K562 (cell line): ENCODE data around the gene SOWAHA.

Experiments used
- SNAPC5 ChIP-seq: fragments of 250-450 bp; sonication (Bioruptor Pico); IDR thresholded peaks from 2 replicates; pipeline ENCODE4 v1.8.0; 2021; ENCODE audit warnings: moderate library complexity, mild to moderate bottlenecking, inconsistent platforms
- ZNF217 ChIP-seq: sonication (generic); formaldehyde crosslinking; IDR thresholded peaks from 2 replicates; pipeline ENCODE4 v1.8.0; 2022; ENCODE audit warnings: mild to moderate bottlenecking, missing genetic modification reagents
- ZNF23 ChIP-seq: fragments of 250-450 bp; sonication (Bioruptor Pico); IDR thresholded peaks from 2 replicates; pipeline ENCODE4 v1.4.0; 2020; ENCODE audit warnings: mild to moderate bottlenecking

GRCh38 chr5:132830436-132831094 lies 17.5 kb downstream of the SOWAHA start, which contains the start of gene SHROOM1:
- TF ChIP-seq ZNF217 (no peak), ZNF23 (CRISPR knock-in tag) (no peak), SNAPC5 (CRISPR knock-in tag) (no peak)
